BLaER1 (cell line): ENCODE results near the gene LGALS3.
"Not testable (repeated sequence)": the region's sequence is repeated elsewhere in the genome, so short reads cannot be mapped to it uniquely, and the experiment has no call there.

ENCODE experiments used
- H3K27ac ChIP-seq: shearing (Covaris generic); formaldehyde crosslinking; 2 replicates; pipeline ENCODE4 v1.8.1; 2022
- H3K27me3 ChIP-seq: shearing (Covaris generic); formaldehyde crosslinking; 2 replicates; pipeline ENCODE4 v1.8.1; 2022
- H3K36me3 ChIP-seq: shearing (Covaris generic); formaldehyde crosslinking; 2 replicates; pipeline ENCODE4 v1.8.1; 2022
- H3K4me1 ChIP-seq: shearing (Covaris generic); formaldehyde crosslinking; 2 replicates; pipeline ENCODE4 v1.8.1; 2022
- H3K4me2 ChIP-seq: shearing (Covaris generic); formaldehyde crosslinking; 2 replicates; pipeline ENCODE4 v1.8.1; 2022
- H3K4me3 ChIP-seq: shearing (Covaris generic); formaldehyde crosslinking; 2 replicates; pipeline ENCODE4 v1.8.1; 2022
- H3K9ac ChIP-seq: shearing (Covaris generic); formaldehyde crosslinking; 2 replicates; pipeline ENCODE4 v1.8.1; 2022
- H3K9me3 ChIP-seq: shearing (Covaris generic); formaldehyde crosslinking; 2 replicates; pipeline ENCODE4 v1.8.1; 2022
- H4K20me1 ChIP-seq: shearing (Covaris generic); formaldehyde crosslinking; 2 replicates; pipeline ENCODE4 v1.8.1; 2022
- Cebpa-rat ChIP-seq: shearing (Covaris generic); IDR thresholded peaks from 2 replicates; pipeline ENCODE4 v1.8.1; 2022

Gene LGALS3

DNA sequence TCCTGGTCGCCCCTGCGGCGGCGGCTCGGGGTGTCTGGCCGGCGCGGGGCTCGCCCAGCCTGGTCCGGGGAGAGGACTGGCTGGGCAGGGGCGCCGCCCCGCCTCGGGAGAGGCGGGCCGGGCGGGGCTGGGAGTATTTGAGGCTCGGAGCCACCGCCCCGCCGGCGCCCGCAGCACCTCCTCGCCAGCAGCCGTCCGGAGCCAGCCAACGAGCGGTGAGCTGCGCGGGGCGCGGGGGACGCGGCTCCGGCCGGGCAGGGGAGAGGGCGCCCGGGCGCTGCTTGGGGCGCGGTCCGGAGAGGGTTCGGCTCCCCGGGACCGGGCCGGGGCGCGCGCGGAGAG lies at the start of gene LGALS3:
LGALS3 (plus strand) TSS at position 167 of the 342 bp plus-strand sequence. CDS start 8,122 bp downstream, outside the sequence.
- H3K27ac ChIP-seq, result no peak within 1 kb of the TSS
- no peaks in the 10 kb centered on the region for H3K36me3 ChIP-seq
- 0 out of 2 replicates have a peak within 1 kb of the TSS, but pooled peaks have one; percentile 12 for H3K9ac ChIP-seq
- no peak for TF ChIP-seq Cebpa-rat
- H3K4me1 ChIP-seq, result peaks cover 15% of the 10 kb centered on the region
- no peaks in the 10 kb centered on the region for H3K9me3 ChIP-seq
- H4K20me1 ChIP-seq, result peaks cover 26% of the 10 kb centered on the region
- H3K27me3 ChIP-seq, result peaks cover 66% of the 10 kb centered on the region
- peak within 1 kb of the TSS; percentile 64 for H3K4me3 ChIP-seq
- peak within 1 kb of the TSS; percentile 88 for H3K4me2 ChIP-seq

DNA sequence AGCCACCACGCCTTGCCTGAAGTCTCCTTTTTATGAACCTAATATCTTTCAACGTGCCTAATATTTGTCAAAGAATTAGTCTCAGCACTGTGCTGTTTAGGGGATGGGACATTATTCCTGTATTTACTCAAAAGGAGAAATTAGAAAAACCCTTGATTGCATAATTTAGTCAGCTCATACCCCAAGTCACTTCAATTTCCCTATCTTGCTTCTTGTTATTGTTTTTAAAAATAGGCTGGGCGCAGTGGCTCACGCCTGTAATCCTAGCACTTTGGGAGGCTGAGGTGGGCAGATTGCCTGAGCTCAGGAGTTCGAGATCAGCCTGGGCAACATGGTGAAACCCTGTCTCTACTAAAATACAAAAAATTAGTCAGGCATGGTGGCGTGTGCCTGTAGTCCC lies 49.1 kb upstream of the LGALS3 start:
- H3K4me3 ChIP-seq, H3K9me3 ChIP-seq, H4K20me1 ChIP-seq, H3K27ac ChIP-seq, H3K9ac ChIP-seq, H3K4me2 ChIP-seq, H3K27me3 ChIP-seq, H3K4me1 ChIP-seq, H3K36me3 ChIP-seq: not testable (repeated sequence)

DNA sequence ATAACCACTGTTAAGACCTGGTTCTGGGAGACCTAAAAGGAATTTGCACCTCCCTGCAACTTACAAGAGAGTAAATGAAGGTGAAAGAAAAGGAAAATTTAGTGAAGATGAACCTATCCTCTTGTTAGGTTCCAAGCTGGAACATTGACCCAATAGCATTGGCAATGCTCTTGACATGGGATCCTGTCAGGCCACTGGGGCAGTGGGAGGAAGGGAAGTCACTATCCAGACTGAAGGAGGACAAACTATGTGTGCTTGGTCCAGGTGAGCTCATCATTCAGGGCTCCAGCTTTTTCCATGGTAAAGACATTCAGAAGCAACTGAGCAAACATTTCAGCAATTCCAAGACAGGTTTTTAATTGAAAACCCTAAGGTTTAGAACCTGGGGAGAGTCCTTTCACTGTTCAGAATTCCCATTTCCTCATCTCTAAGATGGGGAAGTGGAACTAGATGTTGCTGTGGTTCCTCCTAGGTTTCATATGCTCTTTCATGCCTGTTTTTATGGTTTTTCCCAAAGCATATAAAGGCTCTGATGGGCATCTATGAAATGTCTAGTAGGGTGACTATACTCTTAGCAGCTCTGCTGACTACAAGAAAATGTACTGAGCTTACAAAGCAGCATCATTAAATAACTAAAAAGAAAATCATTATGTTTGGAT lies 44.5 kb upstream of the LGALS3 start:
- Histone ChIP-seq H4K20me1 (no peaks in the 10 kb centered on the region), H3K36me3 (no peaks in the 10 kb centered on the region), H3K4me2 (no peak overlapping the region), H3K9ac (no peak overlapping the region), H3K27me3 (no peaks in the 10 kb centered on the region), H3K4me1 (no peaks in the 10 kb centered on the region), H3K4me3 (no peak overlapping the region), H3K9me3 (0 out of 2 replicates have a peak, but pooled peaks cover 4% of the 10 kb centered on the region), H3K27ac (no peak overlapping the region)
- no peak for TF ChIP-seq Cebpa-rat

DNA sequence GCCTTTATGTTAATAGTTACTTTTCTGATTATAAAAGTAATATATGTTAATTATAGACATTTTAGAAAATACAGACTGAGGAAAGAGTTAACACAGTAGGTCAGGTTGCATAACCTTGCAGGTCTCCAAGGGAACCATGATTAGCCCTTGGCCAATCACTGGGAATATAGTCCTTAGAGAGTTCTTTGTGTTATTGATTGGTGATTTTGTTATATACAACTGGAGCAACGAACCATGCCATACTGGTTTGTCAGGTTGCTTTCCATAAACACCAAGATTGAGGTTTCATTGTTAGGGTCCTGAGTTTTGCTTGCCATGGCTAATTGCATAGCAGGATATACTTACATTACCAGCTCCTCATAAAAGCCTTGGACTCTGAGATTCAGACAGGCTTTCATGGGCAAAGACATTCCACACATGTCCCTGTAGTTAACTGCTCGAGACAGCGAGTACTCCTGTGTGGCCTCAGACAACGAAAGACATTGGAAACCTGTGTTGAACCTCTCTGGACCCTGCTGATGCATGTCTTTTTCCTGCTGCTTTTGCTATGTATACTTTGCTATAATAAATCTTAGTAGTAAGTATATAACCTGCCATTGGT lies 43.9 kb upstream of the LGALS3 start:
- Histone ChIP-seq H3K4me1 (no peaks in the 10 kb centered on the region), H3K4me3 (no peak overlapping the region), H3K27me3 (no peaks in the 10 kb centered on the region), H3K36me3 (no peaks in the 10 kb centered on the region), H4K20me1 (no peaks in the 10 kb centered on the region), H3K9ac (no peak overlapping the region), H3K4me2 (no peak overlapping the region), H3K27ac (no peak overlapping the region), H3K9me3 (0 out of 2 replicates have a peak, but pooled peaks cover 4% of the 10 kb centered on the region)
- TF ChIP-seq Cebpa-rat, result no peak

DNA sequence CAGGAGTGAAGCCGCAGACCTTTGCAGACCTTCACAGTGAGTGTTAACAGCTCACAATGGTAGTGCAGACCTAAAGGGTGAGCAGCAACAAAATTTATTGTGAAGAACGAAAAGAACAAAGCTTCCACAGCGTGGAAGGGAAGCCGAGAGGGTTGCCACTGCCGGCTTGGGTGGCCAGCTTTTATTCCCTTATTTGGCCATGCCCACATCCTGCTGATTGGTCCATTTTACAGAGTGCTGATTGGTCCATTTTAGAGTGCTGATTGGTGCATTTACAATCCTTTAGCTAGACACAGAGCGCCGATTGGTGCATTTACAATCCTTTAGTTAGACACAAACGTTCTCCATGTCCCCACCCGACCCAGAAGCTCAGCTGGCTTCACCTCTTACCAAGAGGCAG lies 42.1 kb upstream of the LGALS3 start:
- Histone ChIP-seq H3K9me3 (0 out of 2 replicates have a peak, but pooled peaks cover 4% of the 10 kb centered on the region), H3K9ac (no peak overlapping the region), H3K4me2 (no peak overlapping the region), H3K4me3 (no peak overlapping the region), H3K36me3 (no peaks in the 10 kb centered on the region), H3K4me1 (no peaks in the 10 kb centered on the region), H3K27me3 (no peaks in the 10 kb centered on the region), H3K27ac (no peak overlapping the region), H4K20me1 (no peaks in the 10 kb centered on the region)
- TF ChIP-seq Cebpa-rat, result no peak

DNA sequence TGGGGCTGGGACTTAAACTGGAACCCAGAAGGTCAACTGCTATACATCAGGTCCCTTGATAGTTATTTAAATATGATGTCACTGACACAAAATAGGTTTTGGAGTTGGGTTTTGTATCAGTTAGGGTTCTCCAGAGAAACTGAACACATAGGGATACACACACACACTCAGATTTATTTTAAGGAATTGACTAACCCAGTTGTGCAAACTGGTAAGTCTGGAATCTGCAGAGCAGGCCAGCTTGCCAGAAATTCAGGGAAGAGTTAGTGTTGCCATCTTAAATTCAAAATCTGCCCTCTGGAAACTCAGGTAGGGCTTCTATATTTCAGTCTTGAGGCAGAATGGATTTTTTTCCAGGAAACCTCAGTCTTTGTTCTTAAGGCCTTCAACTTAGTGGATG lies 40.7 kb upstream of the LGALS3 start:
- Histone ChIP-seq H3K4me3 (no peak overlapping the region), H3K27ac (no peak overlapping the region), H4K20me1 (no peaks in the 10 kb centered on the region), H3K27me3 (no peaks in the 10 kb centered on the region), H3K4me2 (no peak overlapping the region), H3K9me3 (0 out of 2 replicates have a peak, but pooled peaks cover 4% of the 10 kb centered on the region), H3K4me1 (no peaks in the 10 kb centered on the region), H3K9ac (no peak overlapping the region), H3K36me3 (no peaks in the 10 kb centered on the region)
- no peak for TF ChIP-seq Cebpa-rat

DNA sequence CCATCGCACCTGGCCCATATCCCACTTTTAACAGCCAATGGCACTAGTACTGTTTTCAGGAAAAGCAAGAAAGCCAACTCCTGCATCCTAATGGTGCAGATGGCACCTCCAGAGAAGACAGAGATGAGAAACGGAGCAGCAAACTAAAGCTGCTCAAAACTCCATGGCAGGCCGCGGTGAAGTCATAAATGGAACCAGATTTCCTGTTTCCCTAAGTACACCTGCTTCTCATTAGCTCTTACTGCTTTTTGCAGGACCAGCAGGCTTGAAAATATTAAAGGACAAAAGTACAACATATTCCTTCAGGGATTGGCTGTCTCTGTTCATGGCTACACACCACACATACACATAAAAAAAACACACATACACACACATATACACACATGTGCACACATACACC lies 36.7 kb upstream of the LGALS3 start:
- Histone ChIP-seq H3K36me3 (no peaks in the 10 kb centered on the region), H3K4me1 (no peaks in the 10 kb centered on the region), H4K20me1 (no peaks in the 10 kb centered on the region), H3K4me3 (no peak overlapping the region), H3K9ac (no peak overlapping the region), H3K4me2 (no peak overlapping the region), H3K27me3 (no peaks in the 10 kb centered on the region), H3K27ac (no peak overlapping the region), H3K9me3 (no peaks in the 10 kb centered on the region)
- TF ChIP-seq Cebpa-rat, result no peak

DNA sequence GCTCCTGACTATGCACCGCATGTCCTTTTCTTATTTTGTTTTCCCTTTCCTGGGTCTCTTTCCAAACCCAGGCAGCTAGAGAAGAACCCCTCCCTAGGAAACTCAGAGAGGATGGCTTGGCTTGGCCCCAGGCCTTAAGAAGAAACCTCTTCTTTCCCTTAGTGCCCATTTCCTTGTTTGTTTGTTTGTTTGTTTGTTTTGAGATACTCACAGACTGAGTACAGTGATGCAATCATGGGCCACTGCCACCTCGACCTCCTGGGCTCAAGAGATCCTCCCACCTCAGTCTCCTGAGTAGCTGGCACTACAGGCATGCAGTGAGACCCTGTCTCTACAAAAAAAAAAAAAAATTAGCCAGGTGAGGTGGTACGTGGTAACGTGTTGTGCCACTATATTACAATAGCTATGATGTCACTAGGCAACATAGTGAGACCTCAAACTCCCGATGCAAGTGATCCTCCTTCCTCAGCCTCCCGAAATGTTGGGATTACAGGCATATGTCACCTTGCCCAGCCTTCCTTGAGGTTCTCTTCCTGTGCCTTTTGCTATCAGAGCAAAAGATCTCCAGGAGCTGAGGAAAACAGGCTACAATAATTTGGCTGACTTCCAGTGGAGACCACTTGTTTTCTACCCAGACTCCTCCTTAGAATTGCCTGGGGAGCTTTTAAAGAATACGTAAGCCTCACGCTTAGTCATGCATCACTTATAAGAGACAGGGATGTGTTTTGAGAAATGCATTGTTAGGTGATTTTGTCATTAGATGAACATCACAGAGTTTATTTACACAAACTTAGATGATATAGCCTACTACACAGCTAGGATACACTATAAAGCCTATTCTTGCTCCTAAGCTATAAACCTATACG lies 34.5 kb upstream of the LGALS3 start:
- Histone ChIP-seq H4K20me1 (no peaks in the 10 kb centered on the region), H3K4me2 (no peak overlapping the region), H3K9ac (no peak overlapping the region), H3K36me3 (no peaks in the 10 kb centered on the region), H3K4me3 (no peak overlapping the region), H3K27ac (no peak overlapping the region), H3K27me3 (no peaks in the 10 kb centered on the region), H3K4me1 (peaks cover 8% of the 10 kb centered on the region), H3K9me3 (no peaks in the 10 kb centered on the region)
- TF ChIP-seq Cebpa-rat, result no peak

DNA sequence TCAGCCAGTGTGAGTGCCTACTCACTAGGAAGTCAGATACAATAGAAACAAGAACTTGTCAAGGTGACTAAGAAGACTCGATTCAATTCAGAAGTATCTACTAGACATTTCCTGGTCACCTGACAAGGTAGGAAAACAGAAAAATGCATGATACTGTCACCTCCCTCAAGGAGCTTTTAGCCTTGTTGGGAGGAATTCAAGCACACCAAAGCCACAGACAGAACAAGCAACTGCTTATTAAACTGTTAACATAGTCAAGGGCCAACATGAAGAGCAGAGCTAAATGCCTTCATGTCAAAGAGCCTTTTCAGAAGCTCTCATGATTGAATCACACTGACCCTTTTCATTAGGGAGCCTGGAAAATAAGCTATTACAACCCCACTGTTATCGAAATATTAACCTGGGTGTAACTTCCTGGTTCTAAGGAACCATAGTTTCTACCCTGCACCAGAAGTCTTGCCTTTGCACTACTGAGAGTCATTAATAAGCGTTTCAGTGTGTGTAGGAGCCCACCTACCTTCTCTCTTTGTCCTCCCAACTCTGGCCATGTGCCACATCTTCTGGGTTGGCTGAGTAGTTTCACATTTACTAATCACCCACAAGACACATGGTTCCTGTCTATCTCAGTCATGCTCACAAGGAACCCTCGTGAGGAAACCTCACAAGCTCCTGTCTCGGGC lies 31.0 kb upstream of the LGALS3 start:
- Histone ChIP-seq H3K27me3 (no peaks in the 10 kb centered on the region), H3K4me2 (peak overlapping the region; percentile 12; the same call in 1 of the 2 replicates), H3K27ac (no peak overlapping the region), H3K4me3 (no peak overlapping the region), H3K36me3 (no peaks in the 10 kb centered on the region), H3K9ac (no peak overlapping the region), H4K20me1 (no peaks in the 10 kb centered on the region), H3K9me3 (no peaks in the 10 kb centered on the region), H3K4me1 (peaks cover 23% of the 10 kb centered on the region)
- TF ChIP-seq Cebpa-rat, result no peak
